Spleen (tissue), 7 donors: Measurements from ENCODE around the gene ACTR3.

Source experiments
- POLR2A ChIP-seq, 3 donors: fragments of 450-650 bp; IDR thresholded peaks; one replicate each; pipeline ENCODE4 v1.5.1; 2017; ENCODE audit warnings: antibody characterized with exemption in 3 of 3, mild to moderate bottlenecking in 1 of 3
- TF ChIP-seq, protein P1 (sequence below), 11 experiments: fragments of 200-600 bp in 7 of 11; fragments of 450-650 bp in 4 of 11; sonication (generic) in 4 of 11; IDR thresholded peaks in 8 of 11; conservative IDR thresholded peaks in 3 of 11; 1 replicate in 7 of 11; 2 replicates in 4 of 11; pipeline versions ENCODE4 v1.4.0 to v1.8.0; 2016 to 2021; ENCODE audit warnings: antibody characterized with exemption in 11 of 11, inconsistent platforms in 4 of 11, mild to moderate bottlenecking in 1 of 11
- donor health status: DM: no; HTN: no; CAD: no; lungs with moderate emphysema.
- donor health status: DM: no; HTN: no; CAD: no.
- donor health status: DM: no; HTN: no; CAD: no.

GRCh38 chr2:113918229-113918628, 28.3 kb downstream of the ACTR3 start:
- no peak for TF ChIP-seq POLR2A (IDR thresholded peaks at IDR 0.05)
- TF ChIP-seq, protein P1, sequence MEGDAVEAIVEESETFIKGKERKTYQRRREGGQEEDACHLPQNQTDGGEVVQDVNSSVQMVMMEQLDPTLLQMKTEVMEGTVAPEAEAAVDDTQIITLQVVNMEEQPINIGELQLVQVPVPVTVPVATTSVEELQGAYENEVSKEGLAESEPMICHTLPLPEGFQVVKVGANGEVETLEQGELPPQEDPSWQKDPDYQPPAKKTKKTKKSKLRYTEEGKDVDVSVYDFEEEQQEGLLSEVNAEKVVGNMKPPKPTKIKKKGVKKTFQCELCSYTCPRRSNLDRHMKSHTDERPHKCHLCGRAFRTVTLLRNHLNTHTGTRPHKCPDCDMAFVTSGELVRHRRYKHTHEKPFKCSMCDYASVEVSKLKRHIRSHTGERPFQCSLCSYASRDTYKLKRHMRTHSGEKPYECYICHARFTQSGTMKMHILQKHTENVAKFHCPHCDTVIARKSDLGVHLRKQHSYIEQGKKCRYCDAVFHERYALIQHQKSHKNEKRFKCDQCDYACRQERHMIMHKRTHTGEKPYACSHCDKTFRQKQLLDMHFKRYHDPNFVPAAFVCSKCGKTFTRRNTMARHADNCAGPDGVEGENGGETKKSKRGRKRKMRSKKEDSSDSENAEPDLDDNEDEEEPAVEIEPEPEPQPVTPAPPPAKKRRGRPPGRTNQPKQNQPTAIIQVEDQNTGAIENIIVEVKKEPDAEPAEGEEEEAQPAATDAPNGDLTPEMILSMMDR (IDR thresholded peaks at IDR 0.05 in 8 of 11, conservative IDR thresholded peaks at IDR 0.05 in 3 of 11) = no peak
